GM18511 (cell line): ENCODE data around the gene KCNH2.

Experiments
- ATAC-seq: cut with Tn5 transposase; IDR thresholded peaks from one replicate; pipeline ENCODE4 v1.9.1; 2021; ENCODE audit warnings: mild to moderate bottlenecking, moderate library complexity; ENCODE audit not compliant: unreplicated experiment

The KCNH2 gene

DNA sequence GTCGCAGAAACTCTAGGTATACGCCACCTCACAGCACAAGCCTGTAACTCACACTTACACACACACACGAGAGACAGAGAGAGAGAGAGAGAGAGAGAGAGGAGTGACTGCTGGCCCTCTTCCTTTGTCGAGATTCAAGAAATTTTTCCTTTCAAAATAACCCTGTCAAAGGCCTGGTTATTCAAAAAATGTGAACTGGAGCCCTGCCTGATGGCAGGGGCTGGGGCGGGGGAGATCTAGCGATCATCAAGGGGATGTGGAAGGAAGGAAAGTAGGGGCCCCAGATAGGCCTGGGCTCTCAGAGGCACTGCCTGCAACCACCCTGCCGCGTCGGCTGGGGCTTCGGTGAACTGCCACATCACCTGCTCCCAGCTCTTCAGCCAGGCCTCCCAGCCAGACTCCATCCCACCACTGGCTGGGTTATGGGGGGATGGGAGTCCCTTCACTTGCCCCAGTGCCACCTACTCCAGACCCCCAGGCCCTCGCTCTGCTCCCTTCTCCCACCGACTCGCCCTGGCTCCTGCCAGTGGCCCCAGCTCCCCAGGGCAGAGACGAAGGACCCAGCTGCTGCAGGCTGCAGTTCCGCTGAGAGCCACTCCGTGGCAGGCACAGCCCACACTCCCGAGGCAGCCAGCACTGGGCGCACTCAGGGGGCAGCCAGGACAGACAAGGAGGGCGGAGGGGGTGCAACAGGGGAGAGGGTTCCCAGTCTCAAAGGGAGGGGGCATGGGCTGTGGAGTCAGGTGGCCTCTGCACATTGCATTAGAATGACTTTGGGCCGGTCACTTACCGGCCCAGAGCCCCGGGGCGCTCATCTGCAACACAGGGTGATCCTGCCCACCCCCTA lies 15.3 kb downstream of the KCNH2 start:
- ATAC-seq = peak; percentile 89

DNA sequence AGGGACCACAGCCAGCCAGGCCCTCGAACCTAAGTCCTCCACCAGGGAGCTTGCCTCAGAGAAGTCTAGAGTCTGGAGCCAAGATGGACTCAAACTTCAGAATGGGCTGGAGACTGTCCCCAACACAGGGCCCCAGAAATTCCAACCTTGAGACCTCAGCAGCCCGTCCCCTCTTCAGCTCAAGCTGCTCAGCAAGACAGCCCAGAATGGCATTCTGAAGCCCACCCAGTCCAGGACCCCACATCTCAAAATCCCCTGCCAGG lies 15.9 kb downstream of the KCNH2 start:
- ATAC-seq = no peak

DNA sequence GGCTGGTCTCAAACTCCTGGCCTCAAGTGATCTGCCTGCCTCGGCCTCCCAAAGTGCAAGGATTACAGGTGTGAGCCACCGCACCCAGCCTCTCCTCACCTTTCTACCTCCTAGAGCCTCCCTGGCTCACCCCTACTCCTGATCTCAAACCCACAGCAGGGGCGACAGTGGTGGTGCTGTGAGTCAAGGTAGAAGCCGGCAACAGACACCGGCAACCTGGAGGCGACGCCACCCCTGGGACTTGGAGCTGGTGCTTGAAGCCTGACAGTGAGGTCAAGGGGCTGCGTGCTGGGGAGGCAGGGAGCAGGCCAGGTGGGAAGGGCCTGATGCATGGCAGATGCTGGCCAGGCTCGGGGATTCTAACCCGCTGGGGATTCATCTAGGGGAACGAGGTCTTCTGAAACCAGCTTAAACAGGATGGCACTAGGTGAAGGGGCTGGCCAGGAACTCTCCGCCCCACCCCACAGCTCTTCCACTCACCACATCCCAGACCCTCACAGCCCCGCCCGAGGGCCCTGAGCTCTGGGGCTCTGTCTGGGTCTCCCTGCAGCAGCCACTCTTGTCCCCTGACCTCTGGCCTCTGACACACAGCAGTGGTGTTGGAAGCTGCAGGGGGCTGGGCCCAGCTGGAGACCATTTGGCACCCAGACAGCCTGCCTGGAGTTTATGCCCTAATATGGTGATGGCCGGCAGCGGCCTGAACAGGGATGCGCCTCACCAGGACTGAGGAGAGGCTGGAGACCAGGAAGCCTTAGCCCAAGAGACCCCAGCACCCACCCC lies 16.4 kb downstream of the KCNH2 start:
- no peak for ATAC-seq

DNA sequence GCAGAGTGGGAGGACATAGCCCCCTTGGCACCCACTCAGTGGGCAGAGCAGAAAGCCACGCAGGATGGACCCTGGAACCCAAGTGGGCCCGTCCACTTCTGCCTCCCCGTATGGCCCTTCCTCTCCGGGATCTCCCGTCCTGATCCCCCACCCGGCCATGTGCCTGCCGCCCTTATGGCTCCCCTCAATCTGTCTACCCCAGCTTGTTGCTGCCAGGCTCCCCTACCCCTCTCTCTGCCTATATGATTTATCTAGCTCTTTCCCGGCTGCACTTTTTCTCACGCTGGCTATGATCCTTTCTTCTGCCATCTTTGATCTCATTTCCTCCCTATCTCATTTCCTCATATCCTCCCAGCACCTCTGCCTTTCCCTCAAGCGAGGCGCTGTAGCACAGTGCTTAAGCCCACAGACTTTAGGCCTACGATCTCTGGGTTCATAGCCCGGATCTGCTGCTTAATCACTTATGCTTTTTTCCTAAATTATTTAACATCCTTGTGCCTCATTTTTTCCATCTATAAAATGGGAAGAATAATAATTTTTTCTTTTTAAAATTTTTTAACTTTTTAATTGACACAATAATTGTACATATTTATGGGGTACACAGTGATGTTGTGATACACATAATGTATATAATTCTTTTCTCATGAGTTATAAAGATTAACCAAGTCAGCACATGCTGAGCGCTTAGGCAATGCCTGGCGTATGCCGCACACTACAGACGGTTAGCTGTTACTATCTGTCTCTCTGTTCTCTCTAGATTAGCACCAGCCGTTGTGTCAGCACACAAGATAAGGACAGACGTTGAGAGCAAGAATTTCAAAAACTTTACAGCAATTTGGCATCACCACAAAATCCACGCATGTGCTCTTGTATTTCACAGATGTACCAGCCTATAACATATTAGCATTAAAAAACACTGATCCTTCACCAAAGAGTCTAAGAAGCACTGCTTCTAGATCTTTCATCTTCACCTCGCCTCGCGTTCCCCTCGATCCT lies 18.1 kb downstream of the KCNH2 start:
- no peak for ATAC-seq

DNA sequence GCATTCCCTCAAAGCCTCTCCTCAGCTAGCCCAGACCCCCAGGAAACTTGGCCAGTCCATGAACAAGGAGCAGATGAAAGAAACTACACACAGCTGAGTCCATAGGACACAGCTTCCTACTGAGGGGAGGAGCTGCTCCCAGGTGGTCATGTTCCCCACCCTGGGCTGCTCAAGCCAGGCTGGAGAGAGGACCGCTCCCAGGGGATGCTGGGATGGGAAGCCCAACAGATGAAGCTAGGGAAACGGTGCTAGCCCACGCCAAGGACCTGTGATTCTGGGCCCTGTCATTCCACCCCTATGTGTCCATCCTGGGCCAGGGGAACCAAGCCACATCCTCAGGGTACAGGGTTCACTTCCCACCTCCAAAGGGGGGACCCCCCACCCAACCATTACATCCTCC lies 19.0 kb downstream of the KCNH2 start:
- no peak for ATAC-seq

DNA sequence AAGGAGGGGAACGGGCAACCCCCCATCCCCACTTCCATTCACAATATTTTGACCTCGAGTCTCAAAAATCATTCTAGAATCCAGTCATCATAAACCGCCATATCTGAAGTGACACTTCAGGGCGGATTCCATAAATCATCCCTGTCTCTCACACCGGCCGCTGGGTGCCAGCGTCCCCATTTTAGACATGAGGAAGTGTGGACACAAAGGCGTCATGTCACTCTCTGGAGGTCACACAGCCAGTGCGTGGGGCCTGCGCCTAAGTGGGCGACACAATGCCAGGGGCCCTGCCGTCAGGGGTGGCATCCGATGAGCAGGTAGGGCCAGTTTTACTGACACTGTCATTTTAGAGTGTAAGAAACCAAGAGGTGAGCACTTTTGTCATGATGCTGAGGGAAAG lies 19.5 kb downstream of the KCNH2 start:
- ATAC-seq = no peak

DNA sequence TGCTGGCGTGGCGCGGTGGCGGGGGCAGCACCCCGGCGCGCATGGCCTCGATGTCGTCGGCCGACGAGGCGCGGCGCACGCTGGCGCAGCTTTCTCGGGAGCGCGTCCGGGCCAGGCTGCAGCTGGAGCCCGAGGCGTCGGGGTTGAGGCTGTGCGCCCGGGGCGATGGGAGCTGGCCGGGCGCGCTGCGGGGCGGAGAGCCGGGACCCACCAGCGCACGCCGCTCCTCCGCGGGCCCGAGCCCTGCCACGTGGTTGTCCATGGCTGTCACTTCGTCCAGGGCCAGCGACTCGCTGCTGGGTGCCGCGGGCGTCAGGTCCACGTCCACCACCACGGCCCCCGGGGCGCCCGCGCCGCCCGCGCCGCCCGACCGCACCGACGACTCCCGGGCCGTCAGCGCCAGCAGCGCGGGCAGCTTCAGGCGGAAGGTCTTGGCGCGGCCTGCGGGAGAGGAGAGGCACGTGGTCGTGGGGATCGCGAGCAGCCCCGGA lies 20.0 kb downstream of the KCNH2 start:
- ATAC-seq = no peak

DNA sequence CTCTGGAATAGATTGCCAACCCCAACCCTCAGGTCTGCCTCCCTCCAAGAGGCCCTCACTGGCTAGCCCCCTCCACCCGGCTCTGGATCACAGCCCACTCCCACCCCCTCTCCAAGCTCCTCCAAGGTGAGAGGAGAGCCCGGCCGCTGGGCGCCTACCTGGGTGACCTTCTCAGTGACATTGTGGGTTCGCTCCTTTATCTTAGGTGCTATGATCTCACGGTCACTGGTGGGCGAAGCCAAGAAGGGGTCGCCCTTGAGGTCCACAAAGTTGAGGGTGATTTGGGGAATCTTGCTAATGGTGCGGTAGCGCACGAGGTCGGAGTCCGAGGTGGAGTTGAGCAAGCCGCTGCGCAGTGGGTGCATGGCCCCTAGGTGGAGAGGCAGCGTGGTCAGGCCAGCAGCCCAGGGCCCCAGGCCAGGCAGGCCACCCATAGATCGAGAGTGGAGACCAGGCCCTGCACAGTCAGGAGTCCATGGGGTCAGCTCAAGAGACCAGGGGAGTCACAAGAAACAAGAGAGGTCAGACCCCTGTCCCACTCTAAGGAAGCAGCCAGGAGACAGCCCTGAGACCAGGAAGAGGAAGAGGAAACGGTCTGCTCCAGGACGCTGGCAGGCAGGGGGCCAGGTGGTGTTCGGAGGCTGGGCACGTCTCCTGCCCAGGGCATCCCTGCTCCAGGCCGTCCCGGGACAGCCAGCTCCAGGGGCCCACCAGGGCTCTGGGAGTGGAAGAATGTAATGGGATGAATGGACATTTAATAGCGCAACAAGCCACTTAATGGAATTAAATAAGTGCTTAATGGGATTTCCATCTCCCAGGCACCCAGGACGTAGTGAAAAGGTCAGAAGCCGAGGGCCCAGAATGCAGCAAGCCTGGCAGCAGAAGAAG lies 20.7 kb downstream of the KCNH2 start:
- ATAC-seq = no peak

DNA sequence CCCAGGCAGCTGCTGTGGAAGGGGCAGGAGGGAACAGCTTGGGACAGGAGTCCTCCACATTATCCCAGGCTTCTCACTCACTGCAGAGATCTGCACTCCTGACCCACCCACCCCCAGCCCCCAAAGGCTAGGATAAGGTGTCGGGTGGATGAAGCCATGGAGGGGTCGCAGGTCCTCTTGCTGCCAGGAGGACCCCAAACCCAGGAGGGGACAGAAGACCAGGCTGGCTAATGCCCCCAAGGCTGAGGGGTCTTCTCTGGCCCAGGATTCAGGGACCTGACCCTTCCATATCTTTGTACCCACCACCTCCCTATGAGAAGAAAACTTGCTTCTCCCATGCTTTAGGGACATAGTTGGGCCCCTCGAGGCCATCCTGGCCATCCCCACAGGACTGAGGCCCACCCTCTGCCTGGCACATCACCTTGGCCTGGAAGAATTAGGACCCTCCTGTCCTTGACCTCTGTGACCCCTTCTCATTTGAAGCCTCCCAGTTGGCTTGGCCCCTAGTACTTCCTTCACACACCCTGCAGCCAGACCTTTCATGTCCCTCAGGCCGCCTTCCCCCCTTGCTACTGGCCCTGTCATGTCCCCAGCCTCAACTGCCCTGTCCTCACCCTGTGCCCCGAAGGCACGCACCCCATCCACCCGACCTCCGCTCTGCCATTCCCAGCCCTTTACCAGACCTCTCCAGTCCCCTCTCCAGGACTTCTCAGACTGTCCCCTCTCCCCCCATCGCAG lies 21.6 kb downstream of the KCNH2 start:
- no peak for ATAC-seq

DNA sequence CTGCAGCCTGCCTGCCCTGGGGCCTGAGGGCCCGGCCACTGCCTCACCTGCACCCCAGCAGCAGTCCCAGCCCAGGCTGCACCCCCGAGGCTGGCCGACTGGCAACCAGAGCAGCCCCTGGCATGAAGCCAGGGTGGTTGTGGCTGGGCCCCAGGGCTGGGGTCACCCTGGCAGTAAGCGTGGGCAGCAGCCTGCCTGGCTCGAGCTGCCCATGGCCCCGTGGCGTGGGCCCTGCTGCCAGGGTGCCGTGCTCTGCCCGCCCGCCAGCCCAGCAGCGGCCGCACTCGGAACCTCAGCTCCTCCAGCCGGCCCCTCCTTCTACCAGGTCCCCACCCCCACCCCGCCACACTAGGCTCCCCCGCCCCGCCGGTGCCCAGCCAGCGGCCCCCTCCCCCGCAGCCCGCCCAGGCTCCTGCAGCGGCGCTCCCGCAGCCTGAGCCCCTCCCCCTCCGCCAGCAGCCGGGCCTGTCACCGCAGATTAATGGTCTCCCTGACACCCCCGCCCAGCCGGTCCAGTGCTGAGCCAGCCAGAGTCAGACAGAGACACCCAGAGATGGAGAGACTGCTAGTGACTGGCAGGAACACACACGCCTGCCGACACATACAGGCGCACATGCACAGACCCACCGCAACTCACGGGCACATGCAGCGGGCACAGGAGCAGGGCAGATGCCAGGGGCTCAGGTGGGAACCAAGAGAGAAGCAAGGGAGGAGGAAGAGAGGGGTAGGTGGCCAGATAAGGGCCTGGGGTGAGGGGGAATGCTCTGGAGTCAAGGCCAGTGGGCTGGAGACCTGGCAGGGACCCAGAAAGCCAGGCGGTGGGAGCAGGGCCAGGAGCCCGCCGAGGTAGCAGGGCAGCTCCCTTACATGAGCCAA lies 22.4 kb downstream of the KCNH2 start:
- ATAC-seq = no peak

DNA sequence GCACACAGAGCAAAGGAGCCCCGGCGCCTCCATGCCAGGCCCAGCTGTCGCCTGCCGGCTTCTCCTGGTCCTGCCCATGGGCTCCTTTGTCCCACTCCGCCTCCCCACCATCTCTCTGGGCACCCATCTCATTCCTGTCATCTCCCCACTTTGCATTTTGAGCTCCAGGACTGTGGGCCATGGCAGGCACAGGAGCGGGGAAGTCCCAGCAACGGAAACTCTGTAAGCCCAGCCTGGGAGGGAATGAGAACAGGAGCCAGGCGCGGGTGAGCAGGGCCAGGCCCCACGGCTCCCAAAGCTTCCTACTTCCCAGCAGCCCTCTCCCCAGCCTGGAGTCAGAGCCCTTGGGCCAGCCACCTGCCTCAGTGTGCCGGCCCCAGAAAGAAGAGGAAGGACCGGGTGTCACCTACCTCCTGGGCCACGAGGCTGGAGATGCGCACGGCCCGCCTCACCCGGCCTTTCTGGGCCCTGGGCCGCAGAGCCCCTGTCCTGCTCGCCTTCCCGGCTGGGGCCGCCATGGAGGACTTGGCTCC lies 23.1 kb downstream of the KCNH2 start:
- ATAC-seq = no peak

DNA sequence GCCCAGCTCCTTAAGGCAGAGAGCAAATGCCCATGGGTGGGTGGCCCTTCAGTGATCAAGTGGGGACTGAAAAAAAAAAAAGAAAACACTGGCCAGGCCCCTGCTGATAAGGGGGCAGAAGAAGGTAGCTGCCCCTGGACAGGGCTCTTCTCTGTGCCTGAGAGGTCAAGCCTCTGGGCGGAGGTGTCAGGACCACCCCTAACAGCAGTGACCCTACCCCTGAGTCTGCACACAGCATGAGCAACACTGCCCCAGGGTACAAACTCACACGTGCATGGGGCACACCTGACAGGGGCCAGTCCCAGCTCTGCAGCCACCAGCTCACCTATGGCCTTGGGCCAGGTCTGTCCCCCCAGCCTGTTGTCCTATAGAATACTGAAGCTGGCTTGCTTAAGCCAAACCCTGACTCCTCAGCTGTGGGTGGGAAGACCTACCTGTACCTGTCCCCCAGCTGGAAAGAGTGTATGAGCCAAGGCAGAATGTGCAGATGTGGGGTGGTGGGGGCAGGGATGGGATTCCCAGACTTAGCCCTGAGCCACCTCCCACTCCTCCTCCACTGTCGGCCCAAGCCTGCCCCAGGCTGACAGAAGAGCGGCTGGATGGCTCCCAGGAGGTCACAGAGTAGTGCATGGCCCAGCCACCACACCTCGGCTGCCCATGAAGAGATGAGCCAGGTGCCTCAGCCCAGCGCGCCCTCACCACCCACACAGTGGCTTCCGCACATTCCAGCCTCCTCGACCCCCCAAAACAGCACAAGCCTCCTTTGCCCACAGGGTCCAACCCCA lies 23.7 kb downstream of the KCNH2 start:
- no peak for ATAC-seq

DNA sequence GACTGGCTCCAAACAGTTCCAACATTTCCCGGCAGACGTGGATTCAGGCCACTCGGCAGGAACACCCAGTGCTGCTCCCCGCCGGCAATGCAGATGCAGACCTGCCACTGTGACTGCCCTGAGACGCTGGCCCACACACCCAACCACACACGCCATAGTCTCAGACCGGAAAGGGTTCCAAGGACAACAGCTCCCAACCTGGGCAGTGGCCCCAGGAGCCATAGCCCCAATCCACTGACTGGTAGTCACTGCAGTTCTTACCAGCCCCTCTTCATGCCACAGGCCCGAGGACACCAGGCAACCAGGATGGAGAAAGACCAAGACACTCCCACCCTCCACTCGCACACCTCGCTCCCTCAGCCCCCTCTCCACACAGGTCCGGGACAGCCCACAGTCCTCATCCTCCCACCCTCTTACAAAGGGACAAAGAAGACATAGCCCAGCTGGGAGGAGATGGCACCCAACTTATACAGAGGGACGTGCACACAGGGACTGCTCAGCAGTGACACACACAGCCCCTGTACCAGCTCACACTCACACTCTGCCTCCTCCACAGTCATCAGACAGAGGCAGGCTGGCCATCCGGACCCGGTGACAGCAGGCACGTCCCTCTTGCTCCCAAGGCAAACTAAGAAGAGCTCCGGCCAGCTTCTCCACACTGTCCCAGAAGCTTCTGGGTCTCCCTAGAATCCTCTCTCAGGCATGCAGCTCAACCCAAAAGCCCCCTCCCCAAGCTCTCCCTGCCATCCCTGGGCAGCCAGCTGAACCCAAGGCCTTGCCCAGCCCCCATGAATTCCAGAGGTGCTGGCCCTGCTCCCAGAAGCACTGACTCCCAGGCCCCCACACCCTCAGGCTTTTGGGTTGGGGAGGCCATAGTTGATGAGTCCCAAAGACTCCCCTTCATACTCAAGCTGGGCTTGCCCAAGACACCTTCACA lies 24.8 kb downstream of the KCNH2 start:
- no peak for ATAC-seq

DNA sequence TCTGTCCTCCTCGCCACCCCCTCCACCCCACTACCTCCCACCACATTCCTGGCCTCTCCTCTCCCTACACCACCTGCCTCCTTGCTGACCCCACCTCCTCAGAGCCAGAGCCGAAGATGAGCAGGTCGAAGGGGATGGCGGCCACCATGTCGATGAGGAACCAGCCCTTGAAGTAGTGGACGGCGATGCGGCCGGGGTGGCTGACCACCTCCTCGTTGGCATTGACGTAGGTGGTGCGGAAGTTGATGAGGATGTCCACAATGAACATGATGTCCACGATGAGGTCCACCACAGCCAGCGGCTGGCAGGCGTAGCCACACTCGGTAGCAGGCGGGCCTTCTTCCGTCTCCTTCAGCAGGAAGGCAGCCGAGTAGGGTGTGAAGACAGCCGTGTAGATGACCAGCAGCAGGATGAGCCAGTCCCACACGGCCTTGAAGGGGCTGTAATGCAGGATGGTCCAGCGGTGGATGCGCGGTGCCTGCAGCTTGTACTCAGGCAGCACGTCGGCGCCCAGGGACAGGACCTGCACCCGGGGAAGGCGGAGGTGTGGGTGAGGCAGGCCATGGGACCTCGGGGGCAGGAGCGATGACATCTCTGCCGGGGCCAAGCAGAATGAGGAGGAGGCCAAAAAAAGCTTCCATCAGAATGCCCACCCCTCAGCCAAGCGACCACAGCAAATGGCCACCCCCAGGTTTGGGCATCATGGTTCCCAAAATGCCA lies 25.6 kb downstream of the KCNH2 start:
- no peak for ATAC-seq

DNA sequence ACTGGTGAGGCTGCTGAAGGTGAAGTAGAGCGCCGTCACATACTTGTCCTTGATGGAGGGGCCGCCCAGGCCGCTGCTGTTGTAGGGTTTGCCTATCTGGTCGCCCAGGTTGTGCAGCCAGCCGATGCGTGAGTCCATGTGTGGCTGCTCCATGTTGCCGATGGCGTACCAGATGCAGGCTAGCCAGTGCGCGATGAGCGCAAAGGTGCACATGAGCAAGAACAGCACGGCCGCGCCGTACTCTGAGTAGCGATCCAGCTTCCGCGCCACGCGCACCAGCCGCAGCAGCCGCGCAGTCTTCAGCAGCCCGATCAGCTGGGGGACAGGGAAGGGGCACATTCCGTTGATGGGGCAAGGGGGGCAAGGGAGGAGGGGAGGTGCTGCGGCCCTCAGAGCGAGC lies 26.6 kb downstream of the KCNH2 start:
- no peak for ATAC-seq

DNA sequence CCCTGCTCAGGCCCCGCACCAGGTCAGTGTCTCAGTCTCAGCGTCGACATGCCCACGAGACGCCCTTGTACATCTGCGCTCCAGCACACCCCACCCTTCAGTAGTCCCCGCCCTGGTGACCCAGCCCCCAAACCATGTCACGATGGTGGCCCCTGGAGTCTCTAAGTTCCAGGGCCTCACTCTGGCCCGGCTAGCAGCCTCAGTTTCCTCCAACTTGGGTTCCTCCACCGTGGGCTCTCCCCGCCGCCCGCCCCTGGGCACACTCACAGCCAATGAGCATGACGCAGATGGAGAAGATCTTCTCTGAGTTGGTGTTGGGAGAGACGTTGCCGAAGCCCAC lies 27.0 kb downstream of the KCNH2 start:
- no peak for ATAC-seq
